Measurements from ENCODE around the gene PRKN.

Gene PRKN

GRCh38 chr6:162727322-162728182 lies at the start of gene PRKN, which contains the start of gene PACRG:
Gene PRKN (minus strand): TSS chr6:162727766.
Gene PACRG (plus strand): TSS chr6:162727974.
- DNase-seq (ENCODE audit: insufficient read length, low spot score): peak; percentile 94
- FAIRE-seq: peak; percentile 81

DNA sequence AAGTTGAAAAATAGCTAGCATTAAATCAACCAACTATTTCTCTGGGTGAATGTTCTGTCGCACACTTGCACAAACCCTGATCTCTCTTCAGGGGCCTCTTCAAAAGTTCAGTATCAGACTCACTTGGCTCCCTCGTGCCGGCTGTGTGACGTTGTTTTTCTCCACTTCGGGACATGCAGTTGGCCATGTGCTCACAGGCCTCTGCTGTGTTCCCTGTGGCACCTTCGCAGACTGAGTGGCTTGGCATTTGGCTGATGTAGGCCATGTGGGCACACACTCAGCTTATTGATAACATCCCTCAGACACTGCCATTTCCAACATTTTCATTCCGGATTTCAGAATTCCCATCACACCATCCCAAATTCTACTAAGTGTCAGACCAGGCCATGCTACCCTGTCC lies 49.5 kb upstream of the PRKN start:
- no peak for DNase-seq (ENCODE audit: insufficient read length, low spot score)
- FAIRE-seq: no peak

DNA sequence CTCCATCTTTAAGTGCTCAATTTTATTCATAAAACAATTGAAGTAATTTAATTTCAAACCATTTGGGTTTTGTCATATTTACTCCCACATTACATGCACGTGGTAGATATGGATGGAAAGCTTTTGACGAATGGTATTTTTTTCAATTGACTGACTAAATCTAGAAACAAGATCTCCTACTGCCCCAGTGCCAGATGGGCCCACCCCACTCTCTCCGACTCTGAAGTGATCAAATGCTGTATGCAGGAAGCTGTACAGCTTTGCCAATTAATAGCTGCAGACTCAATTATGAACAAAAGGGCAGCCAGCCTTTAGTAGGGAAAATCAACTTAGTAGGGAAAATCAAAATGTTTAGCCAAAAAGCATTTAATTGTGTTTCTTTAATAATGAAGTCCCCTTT lies 46.4 kb upstream of the PRKN start:
- DNase-seq (ENCODE audit: insufficient read length, low spot score): no peak
- no peak for FAIRE-seq

- FAIRE-seq (no peak), DNase-seq (ENCODE audit: insufficient read length, low spot score) (no peak)
Observed at GRCh38 chr6:162772466-162772865, 44.9 kb upstream of the PRKN start.

DNA sequence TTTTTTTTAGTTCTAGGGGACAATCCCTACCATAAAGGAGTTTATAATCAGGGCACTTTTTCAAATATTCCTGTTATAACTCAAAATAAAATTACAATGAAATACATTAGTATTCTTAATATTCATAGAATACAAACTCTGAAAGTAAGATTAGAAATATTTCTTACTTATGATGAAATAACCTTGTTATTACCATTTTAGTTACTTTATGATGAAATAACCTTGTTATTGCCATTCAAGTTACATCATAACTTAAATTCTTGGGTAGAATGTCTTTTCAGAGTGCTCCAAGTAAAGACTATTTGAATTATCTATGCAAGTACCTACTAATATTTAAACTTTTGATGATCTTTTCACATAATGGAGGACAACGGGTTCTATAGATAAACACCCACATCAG lies 43.4 kb upstream of the PRKN start:
- no peak for FAIRE-seq

DNA sequence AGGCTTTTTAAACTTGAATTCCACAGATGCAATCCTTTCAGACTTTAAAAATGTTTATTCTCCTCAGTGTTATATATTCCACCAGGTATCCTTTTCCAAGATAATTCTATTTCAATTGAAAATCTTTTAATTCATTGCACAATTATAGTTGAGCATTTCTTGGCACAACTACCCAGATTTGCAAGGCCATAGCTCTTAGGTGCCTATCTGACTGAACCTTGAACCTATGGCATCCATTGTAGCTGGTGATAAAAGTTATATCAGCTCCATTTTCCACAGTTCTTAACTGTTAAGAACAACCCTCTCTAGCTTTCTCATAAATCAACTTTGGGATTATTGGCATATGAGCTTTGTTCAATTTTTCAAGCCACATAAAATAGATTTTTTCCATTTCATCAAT lies 42.6 kb upstream of the PRKN start:
- no peak for FAIRE-seq
- DNase-seq (ENCODE audit: insufficient read length, low spot score): no peak

More for the DNA sequence above, 43.4 kb upstream of the PRKN start:
- DNase-seq (ENCODE audit: insufficient read length, low spot score): no peak

GRCh38 chr6:162753775-162754174 lies 26.2 kb upstream of the PRKN start:
- FAIRE-seq (no peak), DNase-seq (ENCODE audit: insufficient read length, low spot score) (no peak)

GRCh38 chr6:162751211-162751859 lies 23.8 kb upstream of the PRKN start:
- no peak for DNase-seq (ENCODE audit: insufficient read length, low spot score)
- no peak for FAIRE-seq

- DNase-seq (ENCODE audit: insufficient read length, low spot score) (peak; percentile 0), FAIRE-seq (no peak)
Observed at GRCh38 chr6:162750776-162751175, 23.2 kb upstream of the PRKN start.

DNA sequence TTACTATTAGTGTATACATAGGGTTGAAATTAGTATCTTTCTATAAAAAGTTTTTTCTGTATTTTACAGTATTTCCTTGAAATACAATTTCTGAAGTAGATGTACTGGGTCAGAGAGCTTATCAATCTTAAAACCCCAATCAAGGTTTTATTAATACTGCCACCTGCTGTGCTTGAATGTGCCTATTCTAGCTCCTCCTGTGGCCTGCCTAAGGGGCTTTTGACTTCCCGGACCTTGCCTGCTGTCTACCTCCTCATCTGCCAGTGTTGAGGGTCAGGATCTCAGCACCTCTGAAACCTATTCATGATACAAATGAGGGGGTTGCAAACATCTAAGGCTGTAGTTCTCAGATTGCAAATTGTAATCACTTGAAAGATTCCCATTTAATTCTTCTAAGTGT lies 9.4 kb upstream of the PRKN start:
- DNase-seq (ENCODE audit: insufficient read length, low spot score): no peak
- FAIRE-seq: no peak

DNA sequence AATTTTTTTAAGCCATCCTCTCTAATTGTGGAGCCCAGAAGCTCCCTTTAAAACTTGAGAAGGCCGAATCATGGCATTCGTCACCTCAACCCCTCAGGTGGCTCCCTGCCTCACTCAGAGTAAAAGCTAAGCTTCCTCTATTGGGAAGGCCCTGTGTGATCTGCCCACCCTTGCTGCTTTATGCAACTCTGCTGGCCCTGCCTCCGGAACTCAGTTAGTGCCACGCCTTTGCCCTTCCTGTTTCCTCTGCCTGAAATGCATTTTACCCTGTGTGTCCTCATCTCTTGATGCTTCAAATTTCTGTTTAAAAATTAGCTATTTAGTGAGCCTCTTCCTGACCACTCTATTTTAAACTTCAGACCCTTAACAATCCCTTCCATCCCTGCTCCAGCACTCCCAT lies 5.9 kb upstream of the PRKN start:
- FAIRE-seq (no peak), DNase-seq (ENCODE audit: insufficient read length, low spot score) (no peak)

DNA sequence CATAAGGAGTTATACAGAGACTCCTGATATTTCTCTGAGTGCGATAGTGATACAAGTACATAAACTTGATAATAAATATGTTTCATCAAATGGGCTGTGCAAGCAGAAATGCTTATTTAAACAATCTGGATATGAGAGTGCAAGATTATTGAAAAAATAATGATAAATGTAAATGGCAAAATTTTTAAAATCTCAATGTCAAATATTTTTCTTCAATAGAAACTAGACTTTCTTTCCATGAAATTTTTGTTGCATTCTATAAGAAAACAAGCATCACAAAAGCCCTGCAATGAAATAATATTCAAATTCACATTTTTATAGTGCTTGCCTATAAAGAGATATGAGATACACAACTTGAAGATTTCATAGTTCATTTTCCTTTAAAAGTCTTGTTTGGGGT lies 2.9 kb upstream of the PRKN start:
- DNase-seq (ENCODE audit: insufficient read length, low spot score) (no peak), FAIRE-seq (no peak)

DNA sequence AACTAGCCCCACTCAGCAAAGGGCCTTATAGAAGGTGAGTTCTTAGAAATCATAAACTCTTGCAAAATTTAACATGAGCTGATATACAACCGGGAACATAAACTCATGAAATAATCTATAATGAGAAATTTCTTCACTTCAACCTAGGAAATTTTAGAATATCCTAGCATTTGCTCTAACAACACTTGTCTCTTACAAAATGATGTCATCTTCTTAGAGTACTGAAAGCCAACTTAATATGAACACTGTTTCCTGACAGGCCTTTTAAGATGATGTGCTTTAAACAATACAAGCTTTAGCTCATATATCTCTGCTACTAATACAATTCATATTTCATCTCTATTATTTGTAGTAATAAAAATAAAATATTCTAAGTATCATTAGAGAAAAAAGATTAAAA lies 1.1 kb upstream of the PRKN start:
- DNase-seq (ENCODE audit: insufficient read length, low spot score) (no peak), FAIRE-seq (no peak)

GRCh38 chr6:162728197-162728596 lies 631 bp upstream of the PRKN start:
- DNase-seq (ENCODE audit: insufficient read length, low spot score) (no peak), FAIRE-seq (no peak)

GRCh38 chr6:162726947-162727321 lies 632 bp downstream of the PRKN start:
- no peak for FAIRE-seq
- peak; percentile 3 for DNase-seq (ENCODE audit: insufficient read length, low spot score)

DNA sequence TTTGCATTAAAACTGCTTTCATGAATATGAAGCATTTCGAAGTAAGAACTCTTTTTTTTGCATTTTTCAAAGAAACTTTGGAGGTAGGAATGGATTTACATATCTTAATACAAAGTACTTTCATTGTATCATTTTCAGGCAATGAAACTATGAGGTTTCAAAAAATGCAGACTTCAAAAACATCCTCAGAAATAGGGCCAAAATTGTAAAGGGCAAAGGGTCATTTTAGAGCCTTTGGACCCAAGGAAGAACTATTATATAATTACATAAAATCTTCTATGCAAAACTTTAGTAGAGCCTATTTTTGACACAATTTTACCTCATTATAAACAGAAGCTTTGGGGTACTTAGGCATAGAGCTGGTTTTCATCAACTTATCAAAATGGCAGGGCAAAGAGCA lies 4.9 kb downstream of the PRKN start:
- DNase-seq (ENCODE audit: insufficient read length, low spot score) (no peak), FAIRE-seq (no peak)

DNA sequence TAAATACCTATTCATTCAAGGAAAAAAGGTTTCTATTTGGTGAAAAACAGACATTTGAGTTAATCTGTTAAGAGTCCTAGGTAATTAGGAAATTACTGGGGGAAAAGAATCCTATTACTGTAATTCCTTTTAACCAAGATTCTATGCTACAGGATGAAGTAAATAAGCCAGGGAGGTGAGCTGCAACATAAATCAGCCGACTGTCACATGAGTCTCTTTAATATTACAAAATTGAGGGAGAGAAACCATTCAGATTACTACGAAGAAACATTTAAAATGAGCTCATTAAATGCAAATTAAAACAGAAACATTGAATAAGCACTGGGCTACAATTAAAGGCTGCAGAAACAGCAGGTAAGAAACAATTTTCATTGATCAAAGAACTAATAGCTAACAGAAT lies 5.3 kb downstream of the PRKN start:
- no peak for FAIRE-seq
- no peak for DNase-seq (ENCODE audit: insufficient read length, low spot score)

GRCh38 chr6:162721404-162721687 lies 6.2 kb downstream of the PRKN start:
- FAIRE-seq: no peak
- no peak for DNase-seq (ENCODE audit: insufficient read length, low spot score)

- DNase-seq (ENCODE audit: insufficient read length, low spot score) (no peak), FAIRE-seq (no peak)
Observed at GRCh38 chr6:162719528-162719927, 8.0 kb downstream of the PRKN start.

DNA sequence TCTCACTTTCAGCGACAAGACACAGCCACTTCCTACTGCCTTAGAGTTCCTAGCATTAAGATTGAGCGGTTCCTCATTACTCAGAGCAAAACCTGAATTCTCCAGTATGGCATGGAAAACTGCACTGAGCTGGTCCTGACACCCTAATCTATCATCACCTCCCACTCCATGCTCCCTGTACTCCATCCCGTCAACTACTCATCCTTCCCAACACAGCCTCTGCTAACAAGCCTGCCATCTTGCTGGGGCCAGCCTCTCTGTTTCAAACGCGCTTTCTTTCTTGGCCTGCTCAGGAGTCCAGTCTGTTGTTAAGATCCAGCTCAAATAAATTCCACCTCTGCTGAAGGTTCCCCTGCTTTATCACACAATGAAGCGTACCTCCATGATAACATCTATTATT lies 12.0 kb downstream of the PRKN start:
- FAIRE-seq (no peak), DNase-seq (ENCODE audit: insufficient read length, low spot score) (no peak)

DNA sequence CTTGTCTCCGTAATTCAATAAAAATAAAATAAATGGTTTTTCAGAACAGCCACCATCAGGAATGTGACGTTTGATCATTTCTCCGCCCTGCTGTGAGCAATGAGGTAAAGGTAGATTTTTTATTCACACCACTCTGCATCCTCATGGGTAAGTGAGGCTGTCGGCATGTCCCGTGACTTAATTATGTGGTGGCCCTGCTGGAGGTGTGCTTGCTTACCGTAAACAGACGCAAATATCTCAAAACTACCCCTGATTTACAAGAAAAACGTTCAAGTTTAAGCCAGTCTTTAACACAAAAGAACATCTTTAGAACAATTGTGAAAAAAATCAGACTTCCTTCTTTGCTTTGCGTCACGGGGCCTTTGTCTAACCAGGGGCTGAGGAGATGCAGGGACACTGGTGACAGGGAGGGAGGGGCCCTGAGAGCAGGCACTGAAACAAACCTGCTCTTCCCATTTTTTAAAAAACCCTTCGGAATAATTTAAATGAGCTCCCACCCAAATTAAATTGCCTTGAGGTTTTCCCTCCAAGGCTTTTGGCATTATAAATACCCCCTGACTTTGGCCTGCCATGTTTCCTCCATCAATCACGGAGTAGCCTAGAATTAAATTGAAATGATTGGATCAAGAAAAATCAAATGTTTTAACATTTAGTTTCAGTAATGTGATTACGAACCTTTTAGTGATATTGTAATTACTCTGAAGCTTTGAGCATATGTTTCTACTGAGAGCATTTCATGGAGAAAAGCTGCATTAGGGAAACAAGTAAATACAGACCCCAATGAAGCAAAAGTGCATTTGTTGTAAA lies 13.4 kb downstream of the PRKN start:
- DNase-seq (ENCODE audit: insufficient read length, low spot score): no peak
- no peak for FAIRE-seq

DNA sequence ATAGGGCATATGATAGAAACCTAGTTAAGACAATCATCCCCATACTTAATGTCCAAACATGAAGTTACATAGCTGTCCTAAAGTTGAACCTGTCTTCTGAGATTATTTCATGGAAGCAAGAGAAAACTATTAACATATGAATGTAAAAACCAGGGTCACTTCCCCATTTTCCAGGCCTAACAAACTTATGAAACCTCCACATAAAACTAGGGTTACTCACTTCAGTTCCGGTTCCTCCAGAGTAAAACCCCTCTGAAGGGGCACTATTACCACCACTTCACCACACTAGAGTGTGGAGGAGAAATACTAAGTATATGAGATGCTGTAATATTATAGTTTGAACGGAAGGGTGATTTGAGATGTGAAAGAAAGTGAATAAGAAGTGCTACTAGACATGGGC lies 14.9 kb downstream of the PRKN start:
- FAIRE-seq (no peak), DNase-seq (ENCODE audit: insufficient read length, low spot score) (no peak)
